Neural progenitor cell (in vitro differentiated cells): ENCODE results near the gene FBXO17. TPM values are rescaled to one million over a fixed set of nuclear protein-coding genes. Genes with fewer than 3 reads are reported as not detected.

Source experiments
- DNase-seq: peaks from one replicate; pipeline ENCODE4 v3.0.0-alpha.2; 2016; ENCODE audit warnings: low spot score
- H2AFZ ChIP-seq: fragments of 200-600 bp; sonication (generic); replicated peaks from 2 replicates; pipeline ENCODE4 v1.6.1; 2016; ENCODE audit warnings: antibody characterized with exemption
- H3F3A ChIP-seq: fragments of 200-600 bp; sonication (generic); 2 replicates; pipeline ENCODE4 v1.6.1; 2016; ENCODE audit warnings: antibody characterized with exemption, low read depth
- H3K27ac ChIP-seq: fragments of 200-600 bp; sonication (generic); 2 replicates; pipeline ENCODE4 v1.5.1; 2016; ENCODE audit warnings: mild to moderate bottlenecking
- H3K27me3 ChIP-seq: fragments of 200-600 bp; sonication (generic); 2 replicates; pipeline ENCODE4 v1.6.1; 2016; ENCODE audit warnings: mild to moderate bottlenecking, moderate library complexity
- H3K36me3 ChIP-seq: fragments of 200-600 bp; sonication (generic); 2 replicates; pipeline ENCODE4 v1.5.1; 2016
- H3K4me1 ChIP-seq: fragments of 200-600 bp; sonication (generic); 2 replicates; pipeline ENCODE4 v1.6.1; 2016; ENCODE audit warnings: mixed run types
- H3K4me2 ChIP-seq: fragments of 200-600 bp; sonication (generic); 2 replicates; pipeline ENCODE4 v1.6.1; 2016
- H3K4me3 ChIP-seq: fragments of 200-600 bp; sonication (generic); 2 replicates; pipeline ENCODE4 v1.5.1; 2016
- H3K79me2 ChIP-seq: fragments of 200-600 bp; sonication (generic); 2 replicates; pipeline ENCODE4 v1.6.1; 2016; ENCODE audit warnings: low read depth
- H3K9ac ChIP-seq: fragments of 200-600 bp; sonication (generic); 2 replicates; pipeline ENCODE4 v1.6.1; 2016
- H3K9me3 ChIP-seq: fragments of 200-600 bp; sonication (generic); 2 replicates; pipeline ENCODE4 v1.5.1; 2016; ENCODE audit warnings: low read depth
- H4K20me1 ChIP-seq: fragments of 200-600 bp; sonication (generic); 2 replicates; pipeline ENCODE4 v1.6.1; 2016; ENCODE audit warnings: low read depth
- H3K27ac Mint-ChIP-seq: 3 replicates; pipeline ENCODE4 v1.8.0; 2021; ENCODE audit warnings: mixed read lengths
- H3K27me3 Mint-ChIP-seq: 2 replicates; pipeline ENCODE4 v1.8.0; 2022; ENCODE audit warnings: low read depth, mild to moderate bottlenecking, inconsistent platforms, moderate library complexity, mixed read lengths; ENCODE audit not compliant: insufficient read depth
- H3K36me3 Mint-ChIP-seq: 3 replicates; pipeline ENCODE4 v1.8.0; 2021; ENCODE audit warnings: mixed read lengths
- H3K4me1 Mint-ChIP-seq: 3 replicates; pipeline ENCODE4 v1.8.0; 2021; ENCODE audit warnings: mixed read lengths
- H3K4me3 Mint-ChIP-seq: 3 replicates; pipeline ENCODE4 v1.8.0; 2021; ENCODE audit warnings: mild to moderate bottlenecking, moderate library complexity, mixed read lengths
- H3K9me3 Mint-ChIP-seq: 3 replicates; pipeline ENCODE4 v1.8.0; 2020; ENCODE audit warnings: mixed read lengths
- EZH2 ChIP-seq: fragments of 200-600 bp; sonication (generic); IDR thresholded peaks from 2 replicates; pipeline ENCODE4 v1.6.1; 2017; ENCODE audit warnings: antibody characterized with exemption, mild to moderate bottlenecking, moderate library complexity
- EZH2phosphoT487 ChIP-seq: fragments of 200-600 bp; sonication (generic); IDR thresholded peaks from 2 replicates; pipeline ENCODE4 v1.6.1; 2017; ENCODE audit warnings: antibody characterized with exemption
- total RNA-seq: library from RNA; depleted of rRNA; stranded (reverse); fragments of >200 nt; gene quantifications from 2 replicates; pipeline ENCODE4 v1.2.3, GENCODE V29; 2015; ENCODE audit warnings: low replicate concordance
- TF ChIP-seq, protein P1 (sequence below): fragments of 200-600 bp; sonication (generic); IDR thresholded peaks from 2 replicates; pipeline ENCODE4 v1.5.1; 2017; ENCODE audit warnings: antibody characterized with exemption, mild to moderate bottlenecking

The FBXO17 gene
- total RNA-seq, 1 donor from 2014 or later, result 8.3 TPM

DNA sequence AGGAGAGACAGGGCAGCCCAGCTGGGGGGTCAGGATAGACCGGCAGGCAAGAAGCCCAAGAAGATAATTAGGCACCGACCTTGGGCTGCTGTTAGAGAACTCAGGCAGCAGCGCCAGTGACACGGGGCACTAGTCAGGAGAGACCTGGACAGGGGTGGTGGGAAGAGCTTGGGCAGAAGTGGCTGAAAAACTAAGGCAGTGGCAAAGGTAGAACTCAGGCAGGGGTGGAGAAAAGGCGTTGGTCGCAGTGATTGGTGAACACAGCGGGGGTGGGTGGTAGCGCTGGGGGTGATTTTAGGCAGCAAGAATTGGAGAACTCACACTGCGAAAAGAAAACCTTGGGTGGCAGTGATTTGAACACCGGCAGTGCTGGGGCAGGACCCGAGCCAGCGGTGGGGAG lies 67.9 kb downstream of the FBXO17 start:
- H3K36me3 ChIP-seq, result no peaks in the 10 kb centered on the region
- H3K9ac ChIP-seq, result no peak overlapping the region
- no peaks in the 10 kb centered on the region for H3F3A ChIP-seq
- peaks cover 9% of the 10 kb centered on the region for H3K36me3 Mint-ChIP-seq
- no peak for TF ChIP-seq EZH2phosphoT487
- TF ChIP-seq EZH2, result no peak
- TF ChIP-seq, protein P1, sequence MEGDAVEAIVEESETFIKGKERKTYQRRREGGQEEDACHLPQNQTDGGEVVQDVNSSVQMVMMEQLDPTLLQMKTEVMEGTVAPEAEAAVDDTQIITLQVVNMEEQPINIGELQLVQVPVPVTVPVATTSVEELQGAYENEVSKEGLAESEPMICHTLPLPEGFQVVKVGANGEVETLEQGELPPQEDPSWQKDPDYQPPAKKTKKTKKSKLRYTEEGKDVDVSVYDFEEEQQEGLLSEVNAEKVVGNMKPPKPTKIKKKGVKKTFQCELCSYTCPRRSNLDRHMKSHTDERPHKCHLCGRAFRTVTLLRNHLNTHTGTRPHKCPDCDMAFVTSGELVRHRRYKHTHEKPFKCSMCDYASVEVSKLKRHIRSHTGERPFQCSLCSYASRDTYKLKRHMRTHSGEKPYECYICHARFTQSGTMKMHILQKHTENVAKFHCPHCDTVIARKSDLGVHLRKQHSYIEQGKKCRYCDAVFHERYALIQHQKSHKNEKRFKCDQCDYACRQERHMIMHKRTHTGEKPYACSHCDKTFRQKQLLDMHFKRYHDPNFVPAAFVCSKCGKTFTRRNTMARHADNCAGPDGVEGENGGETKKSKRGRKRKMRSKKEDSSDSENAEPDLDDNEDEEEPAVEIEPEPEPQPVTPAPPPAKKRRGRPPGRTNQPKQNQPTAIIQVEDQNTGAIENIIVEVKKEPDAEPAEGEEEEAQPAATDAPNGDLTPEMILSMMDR, result no peak
- H4K20me1 ChIP-seq, result no peaks in the 10 kb centered on the region
- no peaks in the 10 kb centered on the region for H3K9me3 ChIP-seq
- no peak overlapping the region for H3K27ac ChIP-seq
- no peak for DNase-seq
- H2AFZ ChIP-seq, result no peak overlapping the region
- no peaks in the 10 kb centered on the region for H3K79me2 ChIP-seq
- no peak overlapping the region for H3K4me2 ChIP-seq
- no peaks in the 10 kb centered on the region for H3K4me1 ChIP-seq
- no peaks in the 10 kb centered on the region for H3K27me3 ChIP-seq
- no peak overlapping the region for H3K27ac Mint-ChIP-seq
- H3K4me3 ChIP-seq, result no peak overlapping the region
- H3K27me3 Mint-ChIP-seq, result peaks cover 7% of the 10 kb centered on the region
- H3K9me3 Mint-ChIP-seq, result no peaks in the 10 kb centered on the region
- H3K4me3 Mint-ChIP-seq, result no peak overlapping the region
- H3K4me1 Mint-ChIP-seq, result no peaks in the 10 kb centered on the region

DNA sequence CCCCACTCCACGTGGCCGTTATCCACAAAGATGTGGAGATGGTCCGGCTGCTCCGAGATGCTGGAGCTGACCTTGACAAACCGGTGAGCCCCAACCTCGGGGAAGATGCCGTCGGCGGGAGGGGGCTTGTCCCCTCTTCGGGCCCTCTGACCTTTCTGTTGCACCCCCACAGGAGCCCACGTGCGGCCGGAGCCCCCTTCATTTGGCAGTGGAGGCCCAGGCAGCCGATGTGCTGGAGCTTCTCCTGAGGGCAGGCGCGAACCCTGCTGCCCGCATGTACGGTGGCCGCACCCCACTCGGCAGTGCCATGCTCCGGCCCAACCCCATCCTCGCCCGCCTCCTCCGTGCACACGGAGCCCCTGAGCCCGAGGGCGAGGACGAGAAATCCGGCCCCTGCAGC lies 68.3 kb downstream of the FBXO17 start:
- H3K4me2 ChIP-seq, result no peak overlapping the region

DNA sequence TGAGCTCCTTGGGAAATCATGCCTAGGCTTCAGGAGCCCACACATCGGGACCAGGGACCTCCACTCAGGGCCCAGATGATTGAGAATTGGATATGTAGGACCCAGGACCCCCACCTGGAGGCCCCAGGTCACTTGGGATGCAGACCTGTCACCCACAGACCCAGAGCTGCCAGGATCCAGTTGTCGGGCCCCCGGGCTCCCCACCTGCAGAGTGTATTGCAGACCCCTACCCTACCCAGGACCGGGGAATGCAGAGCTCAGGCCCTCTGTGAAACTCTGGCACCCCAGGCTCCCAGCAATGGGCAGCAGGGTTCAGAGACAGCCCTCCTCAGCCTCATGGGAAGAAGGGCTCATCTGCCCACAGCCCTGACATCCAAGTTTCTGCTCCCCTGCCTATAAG lies 69.9 kb downstream of the FBXO17 start:
- H2AFZ ChIP-seq, result no peak overlapping the region
- H3F3A ChIP-seq, result no peaks in the 10 kb centered on the region
- peaks cover 9% of the 10 kb centered on the region for H3K36me3 Mint-ChIP-seq
- no peaks in the 10 kb centered on the region for H3K9me3 Mint-ChIP-seq
- TF ChIP-seq EZH2, result no peak
- no peak for TF ChIP-seq EZH2phosphoT487
- TF ChIP-seq, protein P1, result no peak
- H3K4me2 ChIP-seq, result no peak overlapping the region
- no peak overlapping the region for H3K9ac ChIP-seq
- no peak overlapping the region for H3K27ac ChIP-seq
- H3K4me3 ChIP-seq, result no peak overlapping the region
- H3K4me1 Mint-ChIP-seq, result peaks cover 3% of the 10 kb centered on the region
- no peaks in the 10 kb centered on the region for H3K9me3 ChIP-seq
- no peak overlapping the region for H3K27ac Mint-ChIP-seq
- no peaks in the 10 kb centered on the region for H3K36me3 ChIP-seq
- H3K27me3 ChIP-seq, result no peaks in the 10 kb centered on the region
- H4K20me1 ChIP-seq, result no peaks in the 10 kb centered on the region
- no peak overlapping the region for H3K4me3 Mint-ChIP-seq
- peaks cover 12% of the 10 kb centered on the region for H3K79me2 ChIP-seq
- peaks cover 3% of the 10 kb centered on the region for H3K27me3 Mint-ChIP-seq
- no peak for DNase-seq
- H3K4me1 ChIP-seq, result peaks cover 5% of the 10 kb centered on the region

More for the DNA sequence above, 68.3 kb downstream of the FBXO17 start:
- H3K4me1 Mint-ChIP-seq, result no peaks in the 10 kb centered on the region
- Histone ChIP-seq H3K27me3 (no peaks in the 10 kb centered on the region), H4K20me1 (no peaks in the 10 kb centered on the region), H3K27ac (no peak overlapping the region), H3K9me3 (no peaks in the 10 kb centered on the region), H3K79me2 (no peaks in the 10 kb centered on the region), H3K9ac (no peak overlapping the region), H3F3A (no peaks in the 10 kb centered on the region), H3K4me3 (no peak overlapping the region), H3K4me1 (no peaks in the 10 kb centered on the region), H2AFZ (no peak overlapping the region), H3K36me3 (no peaks in the 10 kb centered on the region)
- H3K27ac Mint-ChIP-seq, result no peak overlapping the region
- no peak for DNase-seq
- peaks cover 9% of the 10 kb centered on the region for H3K36me3 Mint-ChIP-seq
- no peak overlapping the region for H3K4me3 Mint-ChIP-seq
- no peaks in the 10 kb centered on the region for H3K9me3 Mint-ChIP-seq
- peaks cover 3% of the 10 kb centered on the region for H3K27me3 Mint-ChIP-seq
- TF ChIP-seq, protein P1, result no peak
- TF ChIP-seq EZH2 (no peak), EZH2phosphoT487 (no peak)
